ENCODE results near the gene DRGX. TPM values are rescaled to one million over a fixed set of nuclear protein-coding genes. Genes with fewer than 3 reads are reported as not detected.
A peak's percentile ranks its signal among the peaks of the same experiment; 100 is the strongest.

The DRGX gene
- total and polyA plus RNA-seq, 10 of the 15 experiments (the other 5 are each of a cell fraction or from before 2014, with no cell fraction given): not detected

DNA sequence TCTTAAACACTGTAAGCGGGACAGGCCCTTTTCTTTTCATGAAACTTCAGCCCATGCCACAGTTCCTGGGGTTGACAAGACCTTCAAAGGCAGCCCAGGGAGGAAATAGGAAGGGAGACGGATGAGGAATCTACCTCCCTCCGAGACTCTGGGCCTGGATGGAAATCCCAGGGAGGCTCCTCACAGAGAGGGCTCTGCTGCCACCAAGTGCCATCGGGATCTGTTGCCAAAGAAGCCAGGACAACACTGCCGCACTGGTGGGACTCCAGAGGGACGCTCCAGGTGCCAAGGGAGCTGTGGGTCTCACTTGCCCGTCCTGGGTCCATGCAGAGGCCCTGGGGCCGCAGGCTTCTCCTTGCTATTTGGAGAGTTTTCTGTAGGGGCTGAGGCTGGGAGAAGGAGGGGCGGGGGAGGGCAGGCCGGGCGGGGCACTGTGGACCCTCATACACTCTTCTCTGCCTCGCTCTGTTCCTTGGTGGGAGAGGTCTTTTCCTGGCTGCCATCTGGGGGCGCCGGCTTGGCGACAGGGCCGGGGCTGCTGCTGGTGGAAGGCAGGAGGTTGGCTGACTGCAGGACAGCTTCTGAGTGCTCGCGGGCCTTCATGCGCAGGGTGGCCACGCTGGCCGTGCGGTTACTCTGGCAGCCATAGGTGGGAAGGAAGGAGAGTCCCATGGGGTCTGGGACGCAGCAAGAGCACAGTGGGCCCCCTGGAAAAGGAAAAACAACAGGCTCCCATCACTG, 30.0 kb downstream of the DRGX start:
- ChIA-PET RAD21 (ENCODE audit: unreplicated experiment) (no interaction called here), CTCF (no interaction called here), SMC1A (ENCODE audit: uncharacterized antibody, unreplicated experiment) (no interaction called here), POLR2A (interaction anchor here (0.7 kb wide), 1 partner anchor 292 kb away, joined by 5 read pairs; no protein-coding TSS in a partner anchor)
- H3K4me2 ChIP-seq (ENCODE audit: control insufficient read depth, insufficient read depth): no peak overlapping the region
- H3K4me1 ChIP-seq (ENCODE audit: control insufficient read depth, insufficient read depth, low read length): peaks cover 16% of the 10 kb centered on the region
- no peaks in the 10 kb centered on the region for H3K36me3 ChIP-seq (ENCODE audit: control insufficient read depth in 2 of 2, insufficient read depth in 2 of 2, low read length in 1 of 2)
- no peak for DNase-seq (ENCODE audit: low read depth, low spot score)
- no peaks in the 10 kb centered on the region for H3K9me3 ChIP-seq (replicated peaks; ENCODE audit: control insufficient read depth, insufficient read depth, low read length)
- H4K20me1 ChIP-seq (ENCODE audit: control insufficient read depth, insufficient read depth): no peaks in the 10 kb centered on the region
- in situ Hi-C loops (cut with MboI) (no loop called here), intact Hi-C loops (cut with micrococcal nuclease; ENCODE audit: unreplicated experiment) (no loop called here)
- H3K27me3 ChIP-seq (replicated peaks in 1 of 2; ENCODE audit: control insufficient read depth in 2 of 2, insufficient read depth in 2 of 2, low read length in 1 of 2): peaks cover 0 to 4% of the 10 kb centered on the region in 2 experiments; a peak in 2 of 4 replicates
- no peak for FAIRE-seq
- no peak for TF ChIP-seq MYB (IDR thresholded peaks at IDR 0.05; ENCODE audit: borderline replicate concordance, low read depth, low read length)
- TF ChIP-seq, protein P1, sequence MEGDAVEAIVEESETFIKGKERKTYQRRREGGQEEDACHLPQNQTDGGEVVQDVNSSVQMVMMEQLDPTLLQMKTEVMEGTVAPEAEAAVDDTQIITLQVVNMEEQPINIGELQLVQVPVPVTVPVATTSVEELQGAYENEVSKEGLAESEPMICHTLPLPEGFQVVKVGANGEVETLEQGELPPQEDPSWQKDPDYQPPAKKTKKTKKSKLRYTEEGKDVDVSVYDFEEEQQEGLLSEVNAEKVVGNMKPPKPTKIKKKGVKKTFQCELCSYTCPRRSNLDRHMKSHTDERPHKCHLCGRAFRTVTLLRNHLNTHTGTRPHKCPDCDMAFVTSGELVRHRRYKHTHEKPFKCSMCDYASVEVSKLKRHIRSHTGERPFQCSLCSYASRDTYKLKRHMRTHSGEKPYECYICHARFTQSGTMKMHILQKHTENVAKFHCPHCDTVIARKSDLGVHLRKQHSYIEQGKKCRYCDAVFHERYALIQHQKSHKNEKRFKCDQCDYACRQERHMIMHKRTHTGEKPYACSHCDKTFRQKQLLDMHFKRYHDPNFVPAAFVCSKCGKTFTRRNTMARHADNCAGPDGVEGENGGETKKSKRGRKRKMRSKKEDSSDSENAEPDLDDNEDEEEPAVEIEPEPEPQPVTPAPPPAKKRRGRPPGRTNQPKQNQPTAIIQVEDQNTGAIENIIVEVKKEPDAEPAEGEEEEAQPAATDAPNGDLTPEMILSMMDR (IDR thresholded peaks at IDR 0.05 in 2 of 3, conservative IDR thresholded peaks at IDR 0.05 in 1 of 3; ENCODE audit: control insufficient read depth in 2 of 3, extremely low read depth in 1 of 3, insufficient read depth in 1 of 3, low read depth in 3 of 3, low read length in 3 of 3): 0 out of 6 replicates have a peak, but pooled peaks of 1 of the 3 experiments have one; percentile 6
- H3K9ac ChIP-seq (ENCODE audit: control insufficient read depth, insufficient read depth, low read length): no peak overlapping the region
- no peak overlapping the region for H3K27ac ChIP-seq (ENCODE audit: control insufficient read depth, insufficient read depth)
- BruUV-seq (replicated peaks): no TSS peak
- H3K79me2 ChIP-seq (ENCODE audit: control insufficient read depth, insufficient read depth, low read length): no peaks in the 10 kb centered on the region
- no peak overlapping the region for H3K4me3 ChIP-seq
- no peak overlapping the region for H2AFZ ChIP-seq (ENCODE audit: control insufficient read depth, low read depth, low read length)
- 48% methylated on average over 23 of the region's 23 CpGs for WGBS (ENCODE audit: insufficient coverage, insufficient replicate concordance, low lambda C conversion rate, missing lambda C conversion rate)
- ATAC-seq: no peak

DNA sequence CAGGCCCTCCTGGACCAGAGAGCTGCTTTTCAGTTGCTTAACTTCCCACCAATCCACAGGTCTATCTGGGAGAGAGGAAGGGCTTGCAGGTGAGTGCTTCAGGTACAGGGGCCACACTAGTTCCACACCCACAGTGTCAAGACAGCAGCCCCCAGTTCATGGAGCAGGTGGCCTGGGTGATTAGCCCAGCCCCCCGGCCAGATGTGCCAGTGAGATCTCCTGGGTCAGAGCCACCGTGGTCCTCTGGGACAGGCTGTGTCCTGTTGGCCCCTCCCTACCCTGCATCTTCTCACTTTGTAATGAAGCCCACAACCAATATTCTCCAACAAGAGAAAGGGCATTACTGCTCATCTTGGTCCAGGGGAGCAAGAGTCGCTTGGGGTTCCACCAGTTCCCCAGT, 30.6 kb downstream of the DRGX start:
- intact Hi-C loops (cut with micrococcal nuclease; ENCODE audit: unreplicated experiment): no loop called here

More for the DNA sequence above, 30.6 kb downstream of the DRGX start:
- H3K27ac ChIP-seq (ENCODE audit: control insufficient read depth, insufficient read depth): no peak overlapping the region
- no peaks in the 10 kb centered on the region for H3K79me2 ChIP-seq (ENCODE audit: control insufficient read depth, insufficient read depth, low read length)
- 52% methylated on average over 3 of the region's 3 CpGs for WGBS (ENCODE audit: insufficient coverage, insufficient replicate concordance, low lambda C conversion rate, missing lambda C conversion rate)
- DNase-seq (ENCODE audit: low read depth, low spot score) (no peak), ATAC-seq (no peak), FAIRE-seq (no peak)
- TF ChIP-seq TCF12 (IDR thresholded peaks at IDR 0.05; ENCODE audit: low read depth, low read length): no peak
- TF ChIP-seq, protein P2, sequence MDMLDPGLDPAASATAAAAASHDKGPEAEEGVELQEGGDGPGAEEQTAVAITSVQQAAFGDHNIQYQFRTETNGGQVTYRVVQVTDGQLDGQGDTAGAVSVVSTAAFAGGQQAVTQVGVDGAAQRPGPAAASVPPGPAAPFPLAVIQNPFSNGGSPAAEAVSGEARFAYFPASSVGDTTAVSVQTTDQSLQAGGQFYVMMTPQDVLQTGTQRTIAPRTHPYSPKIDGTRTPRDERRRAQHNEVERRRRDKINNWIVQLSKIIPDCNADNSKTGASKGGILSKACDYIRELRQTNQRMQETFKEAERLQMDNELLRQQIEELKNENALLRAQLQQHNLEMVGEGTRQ (IDR thresholded peaks at IDR 0.05; ENCODE audit: borderline replicate concordance, low read depth, low read length): no peak
- ChIA-PET CTCF (no interaction called here), RAD21 (ENCODE audit: unreplicated experiment) (no interaction called here), SMC1A (ENCODE audit: uncharacterized antibody, unreplicated experiment) (no interaction called here), POLR2A (interaction anchor here (0.7 kb wide), 1 partner anchor 291 kb away, joined by 5 read pairs; no protein-coding TSS in a partner anchor)
- no peak overlapping the region for H3K9ac ChIP-seq (ENCODE audit: control insufficient read depth, insufficient read depth, low read length)
- no peak overlapping the region for H3K4me2 ChIP-seq (ENCODE audit: control insufficient read depth, insufficient read depth)
- no peaks in the 10 kb centered on the region for H3K36me3 ChIP-seq (ENCODE audit: control insufficient read depth in 2 of 2, insufficient read depth in 2 of 2, low read length in 1 of 2)
- BruUV-seq (replicated peaks): no TSS peak
- in situ Hi-C loops (cut with MboI): no loop called here
- peaks cover 16% of the 10 kb centered on the region for H3K4me1 ChIP-seq (ENCODE audit: control insufficient read depth, insufficient read depth, low read length)
- H3K27me3 ChIP-seq (replicated peaks in 1 of 2; ENCODE audit: control insufficient read depth in 2 of 2, insufficient read depth in 2 of 2, low read length in 1 of 2): peaks cover 0 to 4% of the 10 kb centered on the region in 2 experiments; a peak in 2 of 4 replicates
- H3K4me3 ChIP-seq: no peak overlapping the region
- no peaks in the 10 kb centered on the region for H3K9me3 ChIP-seq (replicated peaks; ENCODE audit: control insufficient read depth, insufficient read depth, low read length)
- no peaks in the 10 kb centered on the region for H4K20me1 ChIP-seq (ENCODE audit: control insufficient read depth, insufficient read depth)
- H2AFZ ChIP-seq (ENCODE audit: control insufficient read depth, low read depth, low read length): no peak overlapping the region

All from GM12878 (cell line).